ENCODE measurements around the gene VEZT.
"Not testable (repeated sequence)": the region's sequence is repeated elsewhere in the genome, so short reads cannot be mapped to it uniquely, and the experiment has no call there.

Gene VEZT

DNA sequence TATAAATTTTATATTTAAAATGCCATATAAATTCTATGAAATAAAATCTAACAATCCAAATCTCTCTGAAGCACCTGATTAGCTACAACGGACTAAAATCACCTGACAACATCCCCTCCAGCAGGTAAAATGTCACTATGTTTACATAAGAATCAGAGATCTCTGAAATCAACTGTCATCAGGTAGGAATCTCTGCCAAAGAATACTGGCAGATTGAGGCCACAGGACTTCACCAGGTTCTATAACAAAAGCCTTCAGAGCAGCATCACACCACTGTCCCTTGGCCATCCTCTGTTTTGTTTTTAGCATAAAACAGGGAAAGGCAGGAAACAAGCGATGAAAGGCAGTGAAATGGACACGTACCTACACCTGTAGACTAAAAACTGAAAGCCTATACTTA, 22.5 kb upstream of the VEZT start:
- Histone ChIP-seq H3F3A (ENCODE audit: insufficient read depth, low read length) (no peaks in the 10 kb centered on the region), H3K9ac (ENCODE audit: low read length) (no peak overlapping the region), H3K4me3 (ENCODE audit: low read depth, low read length, poor library complexity, severe bottlenecking) (no peak overlapping the region), H3K27ac (ENCODE audit: low read depth, low read length, poor library complexity, severe bottlenecking) (no peak overlapping the region), H3K27me3 (ENCODE audit: insufficient read depth, low read length) (no peaks in the 10 kb centered on the region), H3K4me2 (ENCODE audit: low read length) (no peak overlapping the region), H2AFZ (ENCODE audit: low read length) (no peak overlapping the region), H3K36me3 (ENCODE audit: insufficient read depth, low read length) (no peaks in the 10 kb centered on the region), H3K79me2 (ENCODE audit: insufficient read depth, low read length) (no peaks in the 10 kb centered on the region), H3K9me3 (ENCODE audit: low read length) (no peaks in the 10 kb centered on the region), H3K9me2 (ENCODE audit: low read depth, low read length) (no peaks in the 10 kb centered on the region), H3K4me1 (ENCODE audit: insufficient read depth, low read length, severe bottlenecking) (peaks cover 20% of the 10 kb centered on the region), H4K20me1 (ENCODE audit: insufficient read depth, low read length) (no peaks in the 10 kb centered on the region)
- TF ChIP-seq EZH2 (IDR thresholded peaks at IDR 0.05; ENCODE audit: borderline replicate concordance, low read length) (no peak), CTCF (IDR thresholded peaks at IDR 0.05; ENCODE audit: low read length) (no peak)

DNA sequence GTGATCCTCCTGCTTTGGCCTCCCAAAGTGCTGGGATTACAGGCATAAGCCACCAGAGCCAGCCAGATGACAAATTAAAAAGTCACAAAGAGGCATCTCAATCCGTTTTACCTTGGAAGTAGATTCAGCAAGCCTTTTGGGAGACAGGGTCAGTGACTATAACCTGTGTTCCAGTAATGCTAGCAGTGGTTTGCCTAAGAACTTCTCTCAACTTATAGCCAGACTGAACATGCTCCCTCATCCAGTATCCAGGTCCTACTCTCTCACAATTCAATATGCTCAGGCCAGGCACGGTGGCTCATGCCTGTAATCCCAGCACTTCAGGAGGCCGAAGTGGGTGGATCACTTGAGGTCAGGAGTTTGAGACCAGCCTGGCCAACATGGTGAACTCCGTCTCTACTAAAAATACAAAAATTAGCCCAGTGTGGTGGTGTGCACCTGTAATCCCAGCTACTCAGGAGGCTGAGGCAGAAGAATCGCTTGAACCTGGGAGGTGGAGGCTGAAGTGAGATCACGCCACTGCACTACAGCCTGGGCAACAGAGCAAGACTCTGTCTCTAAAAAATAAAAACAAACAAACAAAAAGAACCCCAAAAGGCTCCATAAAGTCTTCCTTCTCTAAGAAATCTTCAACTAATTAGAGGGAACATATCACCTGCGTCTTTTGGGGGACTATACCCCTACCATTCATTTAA, 20.6 kb upstream of the VEZT start:
- H3K27ac ChIP-seq (ENCODE audit: low read depth, low read length, poor library complexity, severe bottlenecking); H3K79me2 ChIP-seq (ENCODE audit: insufficient read depth, low read length); H2AFZ ChIP-seq (ENCODE audit: low read length): not testable (repeated sequence)

DNA sequence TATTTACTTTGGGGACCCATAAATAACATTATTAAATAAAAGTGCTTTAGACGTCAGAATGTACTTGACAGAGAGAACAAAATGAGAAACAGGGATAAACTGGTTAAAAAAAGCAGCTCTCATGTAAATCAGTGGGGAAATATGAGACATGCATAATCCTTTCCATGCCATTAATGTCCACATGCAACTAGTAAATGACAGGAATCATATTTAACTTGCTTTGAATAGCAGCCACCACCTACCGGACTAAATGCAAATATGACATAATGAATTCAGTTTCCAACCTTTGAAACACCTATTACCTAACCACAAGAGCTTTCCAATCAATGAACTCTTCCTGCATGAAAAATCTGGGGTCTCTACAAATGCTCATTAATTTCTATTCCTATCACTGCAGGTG, 20.0 kb upstream of the VEZT start:
- no peaks in the 10 kb centered on the region for H3K79me2 ChIP-seq (ENCODE audit: insufficient read depth, low read length)
- H3F3A ChIP-seq (ENCODE audit: insufficient read depth, low read length), result no peaks in the 10 kb centered on the region
- no peaks in the 10 kb centered on the region for H3K27me3 ChIP-seq (ENCODE audit: insufficient read depth, low read length)
- H3K4me2 ChIP-seq (ENCODE audit: low read length), result no peak overlapping the region
- H3K4me3 ChIP-seq (ENCODE audit: low read depth, low read length, poor library complexity, severe bottlenecking), result no peak overlapping the region
- H3K36me3 ChIP-seq (ENCODE audit: insufficient read depth, low read length), result no peaks in the 10 kb centered on the region
- H3K9me2 ChIP-seq (ENCODE audit: low read depth, low read length), result no peaks in the 10 kb centered on the region
- no peak overlapping the region for H3K9ac ChIP-seq (ENCODE audit: low read length)
- H3K4me1 ChIP-seq (ENCODE audit: insufficient read depth, low read length, severe bottlenecking), result peaks cover 22% of the 10 kb centered on the region
- TF ChIP-seq EZH2 (IDR thresholded peaks at IDR 0.05; ENCODE audit: borderline replicate concordance, low read length) (no peak), CTCF (IDR thresholded peaks at IDR 0.05; ENCODE audit: low read length) (no peak)
- H3K9me3 ChIP-seq (ENCODE audit: low read length), result no peaks in the 10 kb centered on the region
- H3K27ac ChIP-seq (ENCODE audit: low read depth, low read length, poor library complexity, severe bottlenecking), result no peak overlapping the region
- H4K20me1 ChIP-seq (ENCODE audit: insufficient read depth, low read length), result no peaks in the 10 kb centered on the region
- H2AFZ ChIP-seq (ENCODE audit: low read length), result no peak overlapping the region

More for the DNA sequence above, 20.6 kb upstream of the VEZT start:
- H3F3A ChIP-seq (ENCODE audit: insufficient read depth, low read length); H3K9ac ChIP-seq (ENCODE audit: low read length); H3K9me3 ChIP-seq (ENCODE audit: low read length); H3K9me2 ChIP-seq (ENCODE audit: low read depth, low read length); H4K20me1 ChIP-seq (ENCODE audit: insufficient read depth, low read length); H3K4me3 ChIP-seq (ENCODE audit: low read depth, low read length, poor library complexity, severe bottlenecking); H3K4me2 ChIP-seq (ENCODE audit: low read length); H3K27me3 ChIP-seq (ENCODE audit: insufficient read depth, low read length); H3K36me3 ChIP-seq (ENCODE audit: insufficient read depth, low read length): not testable (repeated sequence)
- H3K4me1 ChIP-seq (ENCODE audit: insufficient read depth, low read length, severe bottlenecking), result peaks cover 20% of the 10 kb centered on the region

- no peaks in the 10 kb centered on the region for H3F3A ChIP-seq (ENCODE audit: insufficient read depth, low read length)
- peak overlapping the region; percentile 37; the same call in 1 of the 2 replicates for H3K4me2 ChIP-seq (ENCODE audit: low read length)
- H3K4me3 ChIP-seq (ENCODE audit: low read depth, low read length, poor library complexity, severe bottlenecking), result no peak overlapping the region
These were observed 18.7 kb upstream of the VEZT start for GRCh38 chr12:95198914-95199313.

More at GRCh38 chr12:95198914-95199313, 18.7 kb upstream of the VEZT start:
- no peaks in the 10 kb centered on the region for H3K27me3 ChIP-seq (ENCODE audit: insufficient read depth, low read length)
- H3K9ac ChIP-seq (ENCODE audit: low read length), result no peak overlapping the region
- no peaks in the 10 kb centered on the region for H3K79me2 ChIP-seq (ENCODE audit: insufficient read depth, low read length)
- TF ChIP-seq EZH2 (IDR thresholded peaks at IDR 0.05; ENCODE audit: borderline replicate concordance, low read length), result no peak
- TF ChIP-seq CTCF (IDR thresholded peaks at IDR 0.05; ENCODE audit: low read length), result no peak
- no peak overlapping the region for H2AFZ ChIP-seq (ENCODE audit: low read length)
- no peaks in the 10 kb centered on the region for H3K36me3 ChIP-seq (ENCODE audit: insufficient read depth, low read length)
- no peaks in the 10 kb centered on the region for H3K9me2 ChIP-seq (ENCODE audit: low read depth, low read length)
- H3K9me3 ChIP-seq (ENCODE audit: low read length), result no peaks in the 10 kb centered on the region
- H3K4me1 ChIP-seq (ENCODE audit: insufficient read depth, low read length, severe bottlenecking), result peaks cover 26% of the 10 kb centered on the region
- H4K20me1 ChIP-seq (ENCODE audit: insufficient read depth, low read length), result no peaks in the 10 kb centered on the region
- H3K27ac ChIP-seq (ENCODE audit: low read depth, low read length, poor library complexity, severe bottlenecking), result peak overlapping the region; percentile 29

Data from OCI-LY1 (cell line).